HepG2 (cell line): ENCODE data around the gene SF3A2. TPM values are rescaled to one million over a fixed set of nuclear protein-coding genes. Genes with fewer than 3 reads are reported as not detected.

Source experiments
- ATAC-seq: fragments of 200-7000 bp; cut with Tn5 transposase; 3 replicates; pipeline ENCODE4 v1.9.1; 2020; ENCODE audit warnings: mild to moderate bottlenecking, moderate library complexity
- BruUV-seq: library from RNA; stranded (reverse); fragments of 400-500 nt; replicated peaks from 2 replicates; lab custom pipeline; 2021; lab: Mats Ljungman, UMichigan
- CTCF ChIA-PET: fragments of 300-600 bp; formaldehyde crosslinking; extraction: SDS; loops from one replicate; lab custom pipeline; 2021; ENCODE audit warnings: low total read pairs, inconsistent platforms, low intra/inter-chr PET ratio; lab: Yijun Ruan, JAX
- POLR2A ChIA-PET: fragments of 350-600 bp; sonication (Branson Sonifier 250); formaldehyde crosslinking; loops from one replicate; lab custom pipeline; 2020; ENCODE audit warnings: antibody characterized with exemption, inconsistent platforms; lab: Yijun Ruan, JAX
- DNase-seq: peaks from one replicate; pipeline ENCODE4 v3.0.0-alpha.2; 2015; ENCODE audit warnings: low spot score
- FAIRE-seq: peaks from 3 replicates; lab custom pipeline; 2011; peaks lifted over from hg19 to GRCh38; lab: Jason Lieb, UNC
- H2AFZ ChIP-seq: one replicate; pipeline ENCODE4 v1.6.1; 2011; ENCODE audit warnings: low read length, inconsistent platforms
- H3K27ac ChIP-seq: fragments of 300-600 bp; 3 replicates; pipeline ENCODE4 v1.8.0; 2011; ENCODE audit warnings: mixed run types, mild to moderate bottlenecking, mixed read lengths, low read length, inconsistent platforms; ENCODE audit not compliant: insufficient read depth; ENCODE audit errors: extremely low read length
- H3K27me3 ChIP-seq, 2 experiments: fragments of 200-600 bp in 1 of 2; 2 replicates in 1 of 2; 3 replicates in 1 of 2; pipeline versions ENCODE4 v1.6.0 to v1.8.0; 2011; ENCODE audit warnings: low read length in 2 of 2, mild to moderate bottlenecking in 2 of 2, moderate library complexity in 2 of 2, inconsistent platforms in 1 of 2; ENCODE audit not compliant: insufficient read depth in 2 of 2, control insufficient read depth in 1 of 2
- H3K36me3 ChIP-seq, 2 experiments: fragments of 200-600 bp in 1 of 2; replicated peaks in 1 of 2; 2 replicates in 1 of 2; 3 replicates in 1 of 2; pipeline versions ENCODE4 v1.5.1 to v1.8.0; 2011; ENCODE audit warnings: low read length in 2 of 2, inconsistent platforms in 1 of 2; ENCODE audit not compliant: insufficient read depth in 2 of 2, control insufficient read depth in 1 of 2
- H3K4me1 ChIP-seq: 2 replicates; pipeline ENCODE4 v1.5.1; 2012; ENCODE audit warnings: low read length, inconsistent platforms; ENCODE audit not compliant: insufficient read depth
- H3K4me2 ChIP-seq: 2 replicates; pipeline ENCODE4 v1.6.0; 2011; ENCODE audit warnings: low read depth, low read length, inconsistent platforms
- H3K4me3 ChIP-seq, 3 experiments: fragments of 200-600 bp in 1 of 3; sonication (generic), shearing (Covaris generic) in 1 of 3; replicated peaks in 1 of 3; 2 replicates each; pipeline ENCODE4 v1.5.1; 2011 to 2016; ENCODE audit warnings: low read length in 3 of 3, inconsistent platforms in 2 of 3, low read depth in 2 of 3, mild to moderate bottlenecking in 2 of 3, control low read depth in 1 of 3, mixed read lengths in 1 of 3; ENCODE audit not compliant: insufficient read depth in 1 of 3
- H3K79me2 ChIP-seq: one replicate; pipeline ENCODE4 v1.6.1; 2011; ENCODE audit warnings: low read length, inconsistent platforms; ENCODE audit not compliant: insufficient read depth
- H3K9ac ChIP-seq: 2 replicates; pipeline ENCODE4 v1.6.0; 2011; ENCODE audit warnings: mild to moderate bottlenecking, low read depth, low read length, inconsistent platforms; ENCODE audit not compliant: insufficient read depth
- H3K9me3 ChIP-seq: 2 replicates; pipeline ENCODE4 v1.5.1; 2012; ENCODE audit warnings: mild to moderate bottlenecking, low read length
- H4K20me1 ChIP-seq: 2 replicates; pipeline ENCODE4 v1.6.0; 2011; ENCODE audit warnings: inconsistent platforms, mild to moderate bottlenecking, low read length, moderate library complexity; ENCODE audit not compliant: insufficient read depth
- RBM22 ChIP-seq: fragments of 200-400 bp; formaldehyde crosslinking; optimal IDR thresholded peaks from 2 replicates; pipeline ENCODE3; 2017; ENCODE audit warnings: mild to moderate bottlenecking, low read length, moderate library complexity
- SMAD3 ChIP-seq: sonication (generic); formaldehyde crosslinking; IDR thresholded peaks from 2 replicates; pipeline ENCODE4 v1.4.0; 2020; ENCODE audit warnings: missing genetic modification reagents
- WGBS: methylation state at CpG from one replicate; pipeline ENCODE4 v1.1.6; 2017; ENCODE audit warnings: low lambda C conversion rate; 5-methylcytosine and 5-hydroxymethylcytosine counted together
- in situ Hi-C: cut with HindIII; loops from 2 replicates; pipeline ENCODE4 v1.10.0; 2017; ENCODE audit warnings: low pct_unique_long_range_greater_than_20kb; ENCODE audit not compliant: extremely low pct_ligation_motif_present
- intact Hi-C: fragments of 100-400 bp; cut with micrococcal nuclease; formaldehyde crosslinking; loops from one replicate; pipeline ENCODE4 v1.10.0; 2022; ENCODE audit not compliant: unreplicated experiment
- polyA plus RNA-seq, 8 experiments: library from polyadenylated mRNA; depleted of rRNA in 3 of 8; stranded (reverse) in 7 of 8; unstranded in 1 of 8; fragments of >200 nt; fragmentation: Illumina TruSeq in 4 of 8; extraction: Trizol in 4 of 8; gene quantifications; 2 replicates each; pipeline versions ENCODE4 v1.2.1 to v1.2.3, GENCODE V29; 2011 to 2016; ENCODE audit warnings: low read depth in 4 of 8, missing spikeins in 1 of 8, mixed read lengths in 1 of 8; ENCODE audit not compliant: insufficient read depth in 1 of 8
- total RNA-seq, 5 experiments: library from RNA; depleted of rRNA; stranded (reverse); fragments of >200 nt; fragmentation: Illumina TruSeq; extraction: Trizol; gene quantifications; 2 replicates each; pipeline ENCODE4 v1.2.3, GENCODE V29; 2016; ENCODE audit warnings: low read depth in 1 of 5
- TF ChIP-seq, protein P1 (sequence below): sonication (generic); formaldehyde crosslinking; IDR thresholded peaks from 2 replicates; pipeline ENCODE4; 2020; ENCODE audit warnings: missing genetic modification reagents, mild to moderate bottlenecking, borderline replicate concordance

Gene SF3A2
- total and polyA plus RNA-seq, 2 of the 13 experiments (the other 11 are each of a cell fraction or from before 2014, with no cell fraction given), result 8.6 to 8.8 TPM

DNA sequence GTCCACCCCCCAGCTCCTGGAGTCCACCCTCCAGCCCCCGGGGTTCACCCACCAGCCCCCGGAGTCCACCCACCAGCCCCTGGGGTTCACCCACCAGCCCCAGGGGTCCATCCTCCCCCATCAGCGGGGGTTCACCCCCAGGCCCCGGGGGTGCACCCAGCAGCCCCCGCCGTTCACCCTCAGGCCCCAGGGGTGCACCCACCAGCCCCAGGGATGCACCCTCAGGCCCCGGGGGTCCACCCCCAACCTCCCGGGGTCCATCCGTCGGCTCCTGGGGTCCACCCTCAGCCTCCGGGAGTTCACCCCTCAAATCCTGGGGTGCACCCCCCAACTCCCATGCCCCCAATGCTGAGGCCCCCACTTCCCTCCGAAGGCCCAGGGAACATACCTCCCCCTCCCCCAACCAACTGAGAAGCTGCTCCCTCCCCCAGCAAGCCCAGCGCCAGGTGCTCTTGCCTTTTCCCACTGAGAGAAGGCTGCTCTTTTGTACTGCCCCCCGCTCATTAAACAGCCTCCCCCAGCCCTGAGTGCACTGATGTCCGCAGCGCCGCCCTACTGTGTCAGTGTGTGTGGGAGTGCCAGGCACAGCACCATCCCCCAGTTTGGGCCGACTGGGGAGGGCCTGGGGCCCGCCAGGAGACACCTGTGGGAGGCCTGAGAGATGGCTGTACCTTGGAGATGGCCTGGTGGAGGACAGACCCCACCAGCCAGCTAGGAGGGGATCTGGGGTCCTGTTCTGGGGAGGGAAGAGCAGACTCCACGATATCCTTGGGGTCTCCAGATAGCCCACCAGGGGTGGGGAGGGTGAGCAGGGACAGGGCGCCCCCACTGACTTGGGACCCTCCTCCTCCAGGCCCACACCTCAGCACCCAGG lies 11.7 kb downstream of the SF3A2 start:
- H3K4me2 ChIP-seq, result no peak overlapping the region
- no peak for DNase-seq
- CTCF ChIA-PET, result no interaction called here
- no peak for FAIRE-seq
- TF ChIP-seq RBM22, result peak; percentile 10
- TF ChIP-seq, protein P1, sequence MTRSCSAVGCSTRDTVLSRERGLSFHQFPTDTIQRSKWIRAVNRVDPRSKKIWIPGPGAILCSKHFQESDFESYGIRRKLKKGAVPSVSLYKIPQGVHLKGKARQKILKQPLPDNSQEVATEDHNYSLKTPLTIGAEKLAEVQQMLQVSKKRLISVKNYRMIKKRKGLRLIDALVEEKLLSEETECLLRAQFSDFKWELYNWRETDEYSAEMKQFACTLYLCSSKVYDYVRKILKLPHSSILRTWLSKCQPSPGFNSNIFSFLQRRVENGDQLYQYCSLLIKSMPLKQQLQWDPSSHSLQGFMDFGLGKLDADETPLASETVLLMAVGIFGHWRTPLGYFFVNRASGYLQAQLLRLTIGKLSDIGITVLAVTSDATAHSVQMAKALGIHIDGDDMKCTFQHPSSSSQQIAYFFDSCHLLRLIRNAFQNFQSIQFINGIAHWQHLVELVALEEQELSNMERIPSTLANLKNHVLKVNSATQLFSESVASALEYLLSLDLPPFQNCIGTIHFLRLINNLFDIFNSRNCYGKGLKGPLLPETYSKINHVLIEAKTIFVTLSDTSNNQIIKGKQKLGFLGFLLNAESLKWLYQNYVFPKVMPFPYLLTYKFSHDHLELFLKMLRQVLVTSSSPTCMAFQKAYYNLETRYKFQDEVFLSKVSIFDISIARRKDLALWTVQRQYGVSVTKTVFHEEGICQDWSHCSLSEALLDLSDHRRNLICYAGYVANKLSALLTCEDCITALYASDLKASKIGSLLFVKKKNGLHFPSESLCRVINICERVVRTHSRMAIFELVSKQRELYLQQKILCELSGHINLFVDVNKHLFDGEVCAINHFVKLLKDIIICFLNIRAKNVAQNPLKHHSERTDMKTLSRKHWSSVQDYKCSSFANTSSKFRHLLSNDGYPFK (CRISPR knock-in tag), result no peak
- TF ChIP-seq SMAD3 (CRISPR knock-in tag), result no peak
- TF ChIP-seq, all 625 proteins: peak for 1
- TSS peak; percentile 43 for BruUV-seq
- intact Hi-C loops, result no loop called here
- Histone ChIP-seq H4K20me1 (peaks cover under 1% of the 10 kb centered on the region; the same call in 1 of the 2 replicates), H3K36me3 (peaks cover 24 to 42% of the 10 kb centered on the region in 2 experiments; a peak in 4 of 5 replicates), H2AFZ (no peak overlapping the region), H3K79me2 (peaks cover 4% of the 10 kb centered on the region), H3K27ac (no peak overlapping the region), H3K9ac (no peak overlapping the region), H3K4me3 (no peak overlapping the region), H3K4me1 (peaks cover 23% of the 10 kb centered on the region), H3K27me3 (no peaks in the 10 kb centered on the region), H3K9me3 (no peaks in the 10 kb centered on the region)
- POLR2A ChIA-PET, result interaction anchor here (0.7 to 1.2 kb wide), 2 partner anchors 9 to 10 kb away, joined by 3 read pairs; no protein-coding TSS in a partner anchor
- ATAC-seq, result no peak
- 97% methylated on average over 10 of the region's 21 CpGs for WGBS
- in situ Hi-C loops, result no loop called here
